B cell (primary cell): Measurements from ENCODE around the gene MSLN. TPM values are rescaled to one million over a fixed set of nuclear protein-coding genes. Genes with fewer than 3 reads are reported as not detected.

Experiments used
- ATAC-seq: fragments of 200-7000 bp; cut with Tn5 transposase; one replicate; pipeline ENCODE4 v1.10.0; 2021; ENCODE audit warnings: low read depth, mild to moderate bottlenecking, moderate number of reproducible peaks, moderate library complexity
- CTCF ChIA-PET: fragments of 350-600 bp; sonication (Branson Sonifier 250); formaldehyde crosslinking; loops from one replicate; lab custom pipeline; 2021; ENCODE audit warnings: antibody characterized with exemption, inconsistent platforms; lab: Charles Lee
- POLR2A ChIA-PET: fragments of 350-600 bp; sonication (Branson Sonifier 250); formaldehyde crosslinking; loops from one replicate; lab custom pipeline; 2021; ENCODE audit warnings: antibody characterized with exemption; lab: Charles Lee
- DNase-seq: peaks from one replicate; pipeline ENCODE4 v3.0.0; 2013
- H2AFZ ChIP-seq: 2 replicates; pipeline ENCODE4 v1.6.1; 2012; ENCODE audit warnings: mild to moderate bottlenecking, low read depth, low read length; ENCODE audit not compliant: insufficient read depth, poor library complexity, severe bottlenecking
- H3K27ac ChIP-seq, 2 donors: 1 replicate in 1 of 2; 2 replicates in 1 of 2; pipeline ENCODE4 v1.5.1; 2012 to 2013; ENCODE audit warnings: low read length in 2 of 2, mild to moderate bottlenecking in 2 of 2, moderate library complexity in 1 of 2
- H3K27me3 ChIP-seq, 4 experiments: fragments of 200-600 bp in 1 of 4; sonication (generic) in 1 of 4; replicated peaks in 1 of 4; 1 replicate in 2 of 4; 2 replicates in 2 of 4; pipeline versions ENCODE4 v1.6.1 to v1.7.0; 2013 to 2016; ENCODE audit warnings: low read length in 3 of 4, mild to moderate bottlenecking in 2 of 4, mixed read lengths in 1 of 4, moderate library complexity in 1 of 4; ENCODE audit not compliant: insufficient read depth in 4 of 4, control insufficient read depth in 3 of 4; ENCODE audit errors: control extremely low read depth in 1 of 4
- H3K36me3 ChIP-seq, 2 experiments: replicated peaks in 1 of 2; 1 replicate in 1 of 2; 2 replicates in 1 of 2; pipeline versions ENCODE4 v1.6.1 to v1.7.1; 2013; ENCODE audit warnings: low read length in 1 of 2; ENCODE audit not compliant: insufficient read depth in 2 of 2, control insufficient read depth in 1 of 2; ENCODE audit errors: control extremely low read depth in 1 of 2, extremely low read depth in 1 of 2
- H3K4me1 ChIP-seq, 2 donors: fragments of 200-600 bp in 1 of 2; sonication (generic) in 1 of 2; 1 replicate in 1 of 2; 2 replicates in 1 of 2; pipeline versions ENCODE4 v1.5.1 to v1.6.1; 2013 to 2017; ENCODE audit warnings: low read length in 2 of 2; ENCODE audit not compliant: control insufficient read depth in 2 of 2, insufficient read depth in 2 of 2
- H3K4me2 ChIP-seq: replicated peaks from 2 replicates; pipeline ENCODE3; 2012; ENCODE audit warnings: mild to moderate bottlenecking, low read depth, low read length; ENCODE audit not compliant: poor library complexity, severe bottlenecking
- H3K4me3 ChIP-seq, 5 experiments: fragments of 200-600 bp in 1 of 5; sonication (generic) in 1 of 5; 1 replicate in 3 of 5; 2 replicates in 2 of 5; pipeline versions ENCODE4 v1.5.1 to v1.7.0; 2011 to 2016; ENCODE audit warnings: low read length in 4 of 5, mild to moderate bottlenecking in 4 of 5, low read depth in 2 of 5, control low read depth in 1 of 5, moderate library complexity in 1 of 5; ENCODE audit not compliant: insufficient read depth in 1 of 5; ENCODE audit errors: control extremely low read depth in 1 of 5, extremely low read depth in 1 of 5
- H3K79me2 ChIP-seq: fragments of 200-600 bp; sonication (generic); one replicate; pipeline ENCODE4 v1.6.0; 2016; ENCODE audit warnings: low read length; ENCODE audit not compliant: control insufficient read depth, insufficient read depth
- H3K9ac ChIP-seq: fragments of 200-600 bp; sonication (generic); 2 replicates; pipeline ENCODE4 v1.6.1; 2017; ENCODE audit warnings: mild to moderate bottlenecking, low read length, moderate library complexity
- H3K9me3 ChIP-seq, 3 donors: one replicate each; pipeline versions ENCODE4 v1.6.1 to v1.7.1; 2013; ENCODE audit warnings: low read length in 2 of 3; ENCODE audit not compliant: control insufficient read depth in 2 of 3, insufficient read depth in 1 of 3; ENCODE audit errors: control extremely low read depth in 1 of 3
- H4K20me1 ChIP-seq: 2 replicates; pipeline ENCODE4 v1.6.0; 2012; ENCODE audit warnings: mild to moderate bottlenecking, low read length; ENCODE audit not compliant: insufficient read depth, control insufficient read depth, poor library complexity, severe bottlenecking
- H3K27ac Mint-ChIP-seq: one replicate; pipeline ENCODE4 v1.8.0; 2021; ENCODE audit warnings: mixed read lengths
- H3K27me3 Mint-ChIP-seq: one replicate; pipeline ENCODE4 v1.8.0; 2021; ENCODE audit warnings: mixed read lengths
- H3K4me1 Mint-ChIP-seq: one replicate; pipeline ENCODE4 v1.8.0; 2021; ENCODE audit warnings: mixed read lengths
- H3K4me3 Mint-ChIP-seq: one replicate; pipeline ENCODE4 v1.8.0; 2021; ENCODE audit warnings: mixed read lengths
- H3K9me3 Mint-ChIP-seq: one replicate; pipeline ENCODE4 v1.8.0; 2022; ENCODE audit warnings: mixed read lengths; ENCODE audit not compliant: insufficient read depth
- CTCF ChIP-seq: fragments of 200-600 bp; IDR thresholded peaks from one replicate; pipeline ENCODE4 v1.8.0; 2022; ENCODE audit warnings: antibody characterized with exemption, mild to moderate bottlenecking
- EZH2 ChIP-seq: IDR thresholded peaks from 2 replicates; pipeline ENCODE4 v1.6.1; 2012; ENCODE audit warnings: borderline replicate concordance, low read depth, mild to moderate bottlenecking, moderate library complexity, low read length; ENCODE audit not compliant: insufficient read depth, poor library complexity, severe bottlenecking
- WGBS: methylation state at CpG from one replicate; pipeline ENCODE4 v1.1.5; 2013; ENCODE audit warnings: missing lambda C conversion rate; ENCODE audit not compliant: insufficient coverage; 5-methylcytosine and 5-hydroxymethylcytosine counted together
- intact Hi-C: fragments of 100-400 bp; cut with micrococcal nuclease; formaldehyde crosslinking; loops from one replicate; pipeline ENCODE4 v1.10.0; 2022
- polyA plus RNA-seq: library from polyadenylated mRNA; depleted of rRNA; stranded (reverse); fragments of >200 nt; gene quantifications from 2 replicates; pipeline ENCODE4 v1.2.3, GENCODE V29; 2012
- total RNA-seq, 2 donors: library from RNA; stranded (reverse); fragments of 120-200 nt in 1 of 2; gene quantifications; 1 replicate in 1 of 2; 2 replicates in 1 of 2; pipeline versions ENCODE4 v1.2.3 to v1.2.4, GENCODE V29; 2013 to 2022

Gene MSLN
- total and polyA plus RNA-seq, 2 donors (not counting 1 experiment from before 2014, with no cell fraction given) = not detected

DNA sequence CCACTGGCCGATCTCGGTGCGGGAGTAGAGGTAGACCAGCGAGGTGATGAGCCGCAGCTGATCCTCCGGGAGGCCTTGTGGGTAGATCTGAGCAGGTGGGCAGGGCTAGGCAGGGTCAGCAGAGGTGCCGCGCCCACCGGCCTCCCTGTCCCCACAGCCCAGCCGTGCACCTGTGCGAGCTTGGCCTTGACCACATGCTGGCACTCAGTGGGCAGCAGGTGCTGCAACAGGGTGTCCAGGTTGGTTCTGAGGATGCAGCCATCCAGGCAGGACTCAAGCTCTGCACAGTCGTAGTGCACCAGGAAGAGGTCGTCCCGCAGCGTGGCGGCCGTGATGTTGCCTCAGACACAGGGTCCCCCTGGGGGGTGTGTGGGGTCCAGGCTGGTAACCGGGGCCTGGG, 12.4 kb downstream of the MSLN start:
- Histone ChIP-seq H4K20me1 (no peaks in the 10 kb centered on the region), H3K36me3 (no peaks in the 10 kb centered on the region), H3K4me2 (no peak overlapping the region), H3K79me2 (no peaks in the 10 kb centered on the region), H3K4me3 (no peak overlapping the region), H3K27me3 (peaks cover 0 to 15% (median under 1%) of the 10 kb centered on the region in 4 experiments), H3K9me3 (no peaks in the 10 kb centered on the region), H3K4me1 (peaks cover 0 to 3% of the 10 kb centered on the region in 2 donors), H2AFZ (no peak overlapping the region), H3K9ac (no peak overlapping the region), H3K27ac (no peak overlapping the region)
- Mint-ChIP-seq H3K27me3 (peaks cover 4% of the 10 kb centered on the region), H3K4me3 (no peak overlapping the region), H3K27ac (no peak overlapping the region), H3K4me1 (no peaks in the 10 kb centered on the region), H3K9me3 (no peaks in the 10 kb centered on the region)
- ATAC-seq (no peak), DNase-seq (no peak)
- POLR2A ChIA-PET = no interaction called here
- intact Hi-C loops = no loop called here
- CTCF ChIA-PET = no interaction called here
- TF ChIP-seq CTCF (no peak), EZH2 (no peak)
- 92% methylated on average over 18 of the region's 18 CpGs for WGBS

DNA sequence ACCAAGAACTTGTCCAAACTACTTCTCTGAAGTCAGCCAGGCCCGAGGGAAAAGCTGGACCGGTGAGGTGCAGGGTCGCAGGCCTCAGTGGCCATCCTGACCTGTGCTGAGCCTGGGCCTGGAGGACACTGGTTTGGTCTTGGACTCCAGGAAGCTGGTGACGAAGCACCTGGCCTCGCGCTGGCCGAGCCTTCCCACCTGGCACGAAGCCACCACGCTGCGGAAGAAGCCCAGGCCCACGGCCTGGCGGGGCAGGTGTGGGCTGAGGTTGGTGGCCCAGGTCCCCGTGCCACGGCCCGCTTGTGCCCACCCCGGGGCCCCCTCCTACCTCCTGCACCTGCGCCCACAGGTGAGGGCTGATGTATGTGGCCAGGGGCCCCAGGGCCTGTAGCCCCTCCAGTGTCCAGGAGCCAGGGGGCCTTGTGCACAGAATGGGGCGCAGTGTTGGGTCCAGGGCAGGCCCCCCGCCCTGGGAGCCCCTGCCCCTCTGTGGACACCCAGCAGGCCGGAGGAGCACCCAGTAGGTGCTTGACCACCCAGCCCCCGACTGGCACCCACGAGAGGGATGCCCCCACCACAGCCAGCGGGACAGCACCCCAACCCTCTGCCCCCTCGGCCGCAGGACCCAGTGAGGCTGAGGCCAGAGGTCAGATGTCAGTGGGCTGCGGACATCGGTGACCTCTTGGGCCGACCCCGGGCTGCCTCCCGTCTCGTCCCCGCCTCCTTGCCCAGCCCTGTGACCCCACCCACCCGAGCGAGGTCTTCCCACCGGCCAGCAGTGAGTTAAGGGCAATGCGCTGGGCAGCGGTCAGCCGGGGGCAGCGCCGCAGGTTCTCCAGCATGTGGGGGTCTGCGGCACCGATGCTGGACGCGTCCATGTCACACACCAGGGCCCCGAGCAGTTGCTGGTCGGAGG, 13.8 kb downstream of the MSLN start:
- H3K36me3 ChIP-seq = no peaks in the 10 kb centered on the region
- H3K27ac Mint-ChIP-seq = peak overlapping the region; percentile 6
- no peak overlapping the region for H3K27ac ChIP-seq
- H3K9me3 Mint-ChIP-seq = no peaks in the 10 kb centered on the region
- DNase-seq = no peak
- H3K4me3 Mint-ChIP-seq = no peak overlapping the region
- no peaks in the 10 kb centered on the region for H3K9me3 ChIP-seq
- H3K79me2 ChIP-seq = no peaks in the 10 kb centered on the region
- H4K20me1 ChIP-seq = no peaks in the 10 kb centered on the region
- 87% methylated on average over 42 of the region's 46 CpGs for WGBS
- H3K27me3 ChIP-seq = peaks cover 0 to 21% (median 2%) of the 10 kb centered on the region in 4 experiments
- no peak overlapping the region for H3K4me2 ChIP-seq
- intact Hi-C loops = no loop called here
- H3K27me3 Mint-ChIP-seq = peaks cover 4% of the 10 kb centered on the region
- POLR2A ChIA-PET = no interaction called here
- ATAC-seq = no peak
- no peak overlapping the region for H2AFZ ChIP-seq
- no peak overlapping the region for H3K4me3 ChIP-seq
- no peaks in the 10 kb centered on the region for H3K4me1 Mint-ChIP-seq
- no peak overlapping the region for H3K9ac ChIP-seq
- TF ChIP-seq CTCF = no peak
- no peak for TF ChIP-seq EZH2
- peaks cover 0 to 2% of the 10 kb centered on the region in 2 donors for H3K4me1 ChIP-seq
- CTCF ChIA-PET = no interaction called here
